Panc1 (cell line): Measurements from ENCODE around the gene ZNF224.

Source experiments
- CTCF ChIP-seq: fragments of 450-650 bp; IDR thresholded peaks from 2 replicates; pipeline ENCODE4 v1.5.1; 2017; ENCODE audit warnings: mild to moderate bottlenecking
- POLR2AphosphoS5 ChIP-seq: IDR thresholded peaks from 2 replicates; pipeline ENCODE4 v1.6.1; 2012; ENCODE audit warnings: mild to moderate bottlenecking, low read depth, low read length, moderate library complexity
- REST ChIP-seq, 2 experiments: IDR thresholded peaks; 2 replicates each; pipeline ENCODE4 v1.6.1; 2011 to 2012; ENCODE audit warnings: low read depth in 2 of 2, control low read depth in 1 of 2, low read length in 1 of 2, mild to moderate bottlenecking in 1 of 2, moderate library complexity in 1 of 2; ENCODE audit not compliant: insufficient read depth in 1 of 2
- SIN3A ChIP-seq: IDR thresholded peaks from 2 replicates; pipeline ENCODE4 v1.6.1; 2012; ENCODE audit warnings: low read depth, mild to moderate bottlenecking, low read length, moderate library complexity, borderline replicate concordance; ENCODE audit not compliant: insufficient read depth
- TCF7L2 ChIP-seq: IDR thresholded peaks from 2 replicates; pipeline ENCODE4 v1.6.1; 2011; ENCODE audit warnings: mild to moderate bottlenecking, low read depth, low read length, inconsistent platforms

- TF ChIP-seq CTCF, result no peak
- no peak for TF ChIP-seq POLR2AphosphoS5
- TF ChIP-seq TCF7L2, result no peak
- no peak for TF ChIP-seq REST (IDR thresholded peaks at IDR 0.05; ENCODE audit: insufficient read depth in 1 of 2, low read depth in 2 of 2, low read length in 1 of 2)
- no peak for TF ChIP-seq SIN3A
Observed at GRCh38 chr19:44092108-44092507, 2.1 kb upstream of the ZNF224 start.
